Neural cell (in vitro differentiated cells): ENCODE data around the gene HOMER2. TPM values are rescaled to one million over a fixed set of nuclear protein-coding genes. Genes with fewer than 3 reads are reported as not detected.

Experiments used
- H2AFZ ChIP-seq: fragments of 200-600, 300-800 bp; sonication (generic), shearing (Covaris generic); 2 replicates; pipeline ENCODE4 v1.6.0; 2014; ENCODE audit warnings: low read depth, mild to moderate bottlenecking, antibody characterized with exemption, low read length, moderate library complexity
- H3F3A ChIP-seq: fragments of 200-600 bp; shearing (Covaris generic); 2 replicates; pipeline ENCODE4 v1.6.1; 2016; ENCODE audit warnings: mild to moderate bottlenecking, moderate library complexity, mixed read lengths, antibody characterized with exemption, low read length; ENCODE audit not compliant: insufficient read depth, poor library complexity, severe bottlenecking
- H3K27ac ChIP-seq: fragments of 200-600, 300-800 bp; sonication (generic), shearing (Covaris generic); 2 replicates; pipeline ENCODE4 v1.5.1; 2014; ENCODE audit warnings: mild to moderate bottlenecking, low read length, moderate library complexity
- H3K27me3 ChIP-seq: fragments of 300-800, 200-600 bp; sonication (generic), shearing (Covaris generic); 2 replicates; pipeline ENCODE4 v1.6.0; 2014; ENCODE audit warnings: mild to moderate bottlenecking, low read depth, low read length, moderate library complexity; ENCODE audit not compliant: insufficient read depth
- H3K36me3 ChIP-seq: fragments of 300-800, 200-600 bp; sonication (generic), shearing (Covaris generic); 2 replicates; pipeline ENCODE4 v1.5.1; 2014; ENCODE audit warnings: mild to moderate bottlenecking, antibody characterized with exemption, low read length, moderate library complexity; ENCODE audit not compliant: insufficient read depth
- H3K4me2 ChIP-seq: fragments of 300-800, 200-600 bp; sonication (generic), shearing (Covaris generic); 2 replicates; pipeline ENCODE4 v1.6.0; 2014; ENCODE audit warnings: mild to moderate bottlenecking, low read length
- H3K4me3 ChIP-seq: fragments of 300-800, 200-600 bp; sonication (generic), shearing (Covaris generic); 2 replicates; pipeline ENCODE4 v1.5.1; 2014; ENCODE audit warnings: mild to moderate bottlenecking, low read length, moderate library complexity
- H3K79me2 ChIP-seq: fragments of 200-600 bp; shearing (Covaris generic); replicated peaks from 2 replicates; pipeline ENCODE4 v1.6.0; 2014; ENCODE audit warnings: mild to moderate bottlenecking, low read length, moderate library complexity; ENCODE audit not compliant: insufficient read depth
- H3K9ac ChIP-seq: fragments of 300-800, 200-600 bp; sonication (generic), shearing (Covaris generic); 2 replicates; pipeline ENCODE4 v1.6.1; 2016; ENCODE audit warnings: mild to moderate bottlenecking, low read length, mixed read lengths
- H3K9me2 ChIP-seq: fragments of 200-600 bp; shearing (Covaris generic); 2 replicates; pipeline ENCODE4 v1.6.1; 2016; ENCODE audit warnings: mild to moderate bottlenecking, low read length, mixed read lengths; ENCODE audit not compliant: insufficient read depth
- H3K9me3 ChIP-seq: fragments of 200-600, 300-800 bp; sonication (generic), shearing (Covaris generic); 2 replicates; pipeline ENCODE4 v1.6.1; 2016; ENCODE audit warnings: mild to moderate bottlenecking, mixed run types, low read length, moderate library complexity, mixed read lengths
- H4K20me1 ChIP-seq: fragments of 200-600 bp; shearing (Covaris generic); 2 replicates; pipeline ENCODE4 v1.6.1; 2016; ENCODE audit warnings: mild to moderate bottlenecking, mixed run types; ENCODE audit not compliant: insufficient read depth
- EP300 ChIP-seq: fragments of 450-650 bp; conservative IDR thresholded peaks from 2 replicates; pipeline ENCODE4 v1.6.1; 2014; ENCODE audit warnings: antibody characterized with exemption, mild to moderate bottlenecking, moderate library complexity; ENCODE audit not compliant: poor library complexity, severe bottlenecking
- EZH2 ChIP-seq: fragments of 200-600, 300-800 bp; shearing (Covaris generic), sonication (generic); IDR thresholded peaks from 2 replicates; pipeline ENCODE4 v1.6.1; 2014; ENCODE audit warnings: antibody characterized with exemption, low read length, borderline replicate concordance, mild to moderate bottlenecking; ENCODE audit not compliant: insufficient read depth, poor library complexity, severe bottlenecking
- MXI1 ChIP-seq: fragments of 450-650 bp; conservative IDR thresholded peaks from 2 replicates; pipeline ENCODE4 v1.6.1; 2014; ENCODE audit warnings: antibody characterized with exemption, mild to moderate bottlenecking; ENCODE audit not compliant: poor library complexity, severe bottlenecking
- POLR2AphosphoS5 ChIP-seq: IDR thresholded peaks from 2 replicates; pipeline ENCODE4 v1.6.1; 2012
- RAD21 ChIP-seq: fragments of 450-650 bp; conservative IDR thresholded peaks from 2 replicates; pipeline ENCODE4 v1.6.1; 2014; ENCODE audit warnings: antibody characterized with exemption, mild to moderate bottlenecking, moderate library complexity
- SMC3 ChIP-seq: fragments of 450-650 bp; conservative IDR thresholded peaks from 2 replicates; pipeline ENCODE4 v1.6.1; 2014; ENCODE audit warnings: antibody characterized with exemption, mild to moderate bottlenecking, moderate library complexity; ENCODE audit not compliant: poor library complexity
- TAF1 ChIP-seq: IDR thresholded peaks from 2 replicates; pipeline ENCODE4 v1.6.1; 2012; ENCODE audit warnings: low read depth
- polyA plus RNA-seq: library from polyadenylated mRNA; depleted of rRNA; stranded (reverse); fragments of >200 nt; gene quantifications from 2 replicates; pipeline ENCODE4 v1.2.3, GENCODE V29; 2014
- TF ChIP-seq, protein P1 (sequence below): fragments of 450-650 bp; IDR thresholded peaks from 2 replicates; pipeline ENCODE4 v1.5.1; 2014; ENCODE audit warnings: antibody characterized with exemption, mild to moderate bottlenecking, moderate library complexity; ENCODE audit not compliant: poor library complexity, severe bottlenecking
- TF ChIP-seq, protein P2 (sequence below): IDR thresholded peaks from 2 replicates; pipeline ENCODE4 v1.6.1; 2012; ENCODE audit warnings: borderline replicate concordance

Gene HOMER2
- polyA plus RNA-seq, 1 donor from 2014 or later, result 21.7 TPM

- H3K79me2 ChIP-seq, result no peaks in the 10 kb centered on the region
- no peaks in the 10 kb centered on the region for H4K20me1 ChIP-seq
- no peak overlapping the region for H3K9ac ChIP-seq
- no peaks in the 10 kb centered on the region for H3K9me2 ChIP-seq
- no peak overlapping the region for H3K27ac ChIP-seq
- H3F3A ChIP-seq, result no peaks in the 10 kb centered on the region
- TF ChIP-seq, protein P1, sequence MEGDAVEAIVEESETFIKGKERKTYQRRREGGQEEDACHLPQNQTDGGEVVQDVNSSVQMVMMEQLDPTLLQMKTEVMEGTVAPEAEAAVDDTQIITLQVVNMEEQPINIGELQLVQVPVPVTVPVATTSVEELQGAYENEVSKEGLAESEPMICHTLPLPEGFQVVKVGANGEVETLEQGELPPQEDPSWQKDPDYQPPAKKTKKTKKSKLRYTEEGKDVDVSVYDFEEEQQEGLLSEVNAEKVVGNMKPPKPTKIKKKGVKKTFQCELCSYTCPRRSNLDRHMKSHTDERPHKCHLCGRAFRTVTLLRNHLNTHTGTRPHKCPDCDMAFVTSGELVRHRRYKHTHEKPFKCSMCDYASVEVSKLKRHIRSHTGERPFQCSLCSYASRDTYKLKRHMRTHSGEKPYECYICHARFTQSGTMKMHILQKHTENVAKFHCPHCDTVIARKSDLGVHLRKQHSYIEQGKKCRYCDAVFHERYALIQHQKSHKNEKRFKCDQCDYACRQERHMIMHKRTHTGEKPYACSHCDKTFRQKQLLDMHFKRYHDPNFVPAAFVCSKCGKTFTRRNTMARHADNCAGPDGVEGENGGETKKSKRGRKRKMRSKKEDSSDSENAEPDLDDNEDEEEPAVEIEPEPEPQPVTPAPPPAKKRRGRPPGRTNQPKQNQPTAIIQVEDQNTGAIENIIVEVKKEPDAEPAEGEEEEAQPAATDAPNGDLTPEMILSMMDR, result no peak
- TF ChIP-seq TAF1 (no peak), SMC3 (no peak), EZH2 (no peak), RAD21 (no peak), EP300 (no peak), MXI1 (no peak), POLR2AphosphoS5 (no peak)
- TF ChIP-seq, protein P2, sequence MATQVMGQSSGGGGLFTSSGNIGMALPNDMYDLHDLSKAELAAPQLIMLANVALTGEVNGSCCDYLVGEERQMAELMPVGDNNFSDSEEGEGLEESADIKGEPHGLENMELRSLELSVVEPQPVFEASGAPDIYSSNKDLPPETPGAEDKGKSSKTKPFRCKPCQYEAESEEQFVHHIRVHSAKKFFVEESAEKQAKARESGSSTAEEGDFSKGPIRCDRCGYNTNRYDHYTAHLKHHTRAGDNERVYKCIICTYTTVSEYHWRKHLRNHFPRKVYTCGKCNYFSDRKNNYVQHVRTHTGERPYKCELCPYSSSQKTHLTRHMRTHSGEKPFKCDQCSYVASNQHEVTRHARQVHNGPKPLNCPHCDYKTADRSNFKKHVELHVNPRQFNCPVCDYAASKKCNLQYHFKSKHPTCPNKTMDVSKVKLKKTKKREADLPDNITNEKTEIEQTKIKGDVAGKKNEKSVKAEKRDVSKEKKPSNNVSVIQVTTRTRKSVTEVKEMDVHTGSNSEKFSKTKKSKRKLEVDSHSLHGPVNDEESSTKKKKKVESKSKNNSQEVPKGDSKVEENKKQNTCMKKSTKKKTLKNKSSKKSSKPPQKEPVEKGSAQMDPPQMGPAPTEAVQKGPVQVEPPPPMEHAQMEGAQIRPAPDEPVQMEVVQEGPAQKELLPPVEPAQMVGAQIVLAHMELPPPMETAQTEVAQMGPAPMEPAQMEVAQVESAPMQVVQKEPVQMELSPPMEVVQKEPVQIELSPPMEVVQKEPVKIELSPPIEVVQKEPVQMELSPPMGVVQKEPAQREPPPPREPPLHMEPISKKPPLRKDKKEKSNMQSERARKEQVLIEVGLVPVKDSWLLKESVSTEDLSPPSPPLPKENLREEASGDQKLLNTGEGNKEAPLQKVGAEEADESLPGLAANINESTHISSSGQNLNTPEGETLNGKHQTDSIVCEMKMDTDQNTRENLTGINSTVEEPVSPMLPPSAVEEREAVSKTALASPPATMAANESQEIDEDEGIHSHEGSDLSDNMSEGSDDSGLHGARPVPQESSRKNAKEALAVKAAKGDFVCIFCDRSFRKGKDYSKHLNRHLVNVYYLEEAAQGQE, result no peak
- H3K4me2 ChIP-seq, result no peak overlapping the region
- no peak overlapping the region for H2AFZ ChIP-seq
- no peaks in the 10 kb centered on the region for H3K9me3 ChIP-seq
- H3K36me3 ChIP-seq, result no peaks in the 10 kb centered on the region
- no peak overlapping the region for H3K4me3 ChIP-seq
- H3K27me3 ChIP-seq, result no peaks in the 10 kb centered on the region
Measured at GRCh38 chr15:82874961-82875360, 77.6 kb downstream of the HOMER2 start.

DNA sequence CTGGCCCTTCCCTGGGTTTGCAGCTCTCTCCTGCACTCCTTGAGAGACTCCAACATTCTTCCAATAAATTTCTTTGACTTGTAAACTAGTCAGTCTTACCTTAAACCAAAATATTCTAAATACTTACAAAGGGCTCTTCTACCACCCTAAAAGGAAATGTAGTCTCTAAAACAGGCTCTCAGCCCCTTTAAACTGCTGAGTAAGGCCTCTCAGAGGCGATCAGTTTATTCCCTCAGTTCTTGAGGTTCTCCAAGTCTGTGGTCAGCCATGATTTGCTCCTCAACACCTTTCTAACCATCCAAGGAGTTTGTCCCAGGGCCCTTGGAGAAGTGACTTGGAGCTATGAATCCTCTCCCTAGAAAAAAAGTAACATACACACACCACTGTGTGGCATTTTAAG is 78.3 kb downstream of the HOMER2 start:
- H3K9ac ChIP-seq, result no peak overlapping the region
- no peak overlapping the region for H3K4me3 ChIP-seq
- no peaks in the 10 kb centered on the region for H3K27me3 ChIP-seq
- no peaks in the 10 kb centered on the region for H3K9me3 ChIP-seq
- H3F3A ChIP-seq, result no peaks in the 10 kb centered on the region
- H3K79me2 ChIP-seq, result no peaks in the 10 kb centered on the region
- no peaks in the 10 kb centered on the region for H3K9me2 ChIP-seq
- H3K27ac ChIP-seq, result no peak overlapping the region
- no peaks in the 10 kb centered on the region for H3K36me3 ChIP-seq
- H3K4me2 ChIP-seq, result no peak overlapping the region
- no peak overlapping the region for H2AFZ ChIP-seq
- H4K20me1 ChIP-seq, result no peaks in the 10 kb centered on the region
- TF ChIP-seq, protein P1, result no peak
- TF ChIP-seq, protein P2, result no peak
- TF ChIP-seq POLR2AphosphoS5 (no peak), TAF1 (no peak), RAD21 (no peak), SMC3 (no peak), MXI1 (no peak), EZH2 (no peak), EP300 (no peak)
